Cortex of kidney (tissue), 1 donor: Measurements from ENCODE around the gene YJEFN3.

Experiments used
- DNase-seq: peaks from one replicate; lab custom pipeline; 2025; lab: John Stamatoyannopoulos, UW

The YJEFN3 gene

DNA sequence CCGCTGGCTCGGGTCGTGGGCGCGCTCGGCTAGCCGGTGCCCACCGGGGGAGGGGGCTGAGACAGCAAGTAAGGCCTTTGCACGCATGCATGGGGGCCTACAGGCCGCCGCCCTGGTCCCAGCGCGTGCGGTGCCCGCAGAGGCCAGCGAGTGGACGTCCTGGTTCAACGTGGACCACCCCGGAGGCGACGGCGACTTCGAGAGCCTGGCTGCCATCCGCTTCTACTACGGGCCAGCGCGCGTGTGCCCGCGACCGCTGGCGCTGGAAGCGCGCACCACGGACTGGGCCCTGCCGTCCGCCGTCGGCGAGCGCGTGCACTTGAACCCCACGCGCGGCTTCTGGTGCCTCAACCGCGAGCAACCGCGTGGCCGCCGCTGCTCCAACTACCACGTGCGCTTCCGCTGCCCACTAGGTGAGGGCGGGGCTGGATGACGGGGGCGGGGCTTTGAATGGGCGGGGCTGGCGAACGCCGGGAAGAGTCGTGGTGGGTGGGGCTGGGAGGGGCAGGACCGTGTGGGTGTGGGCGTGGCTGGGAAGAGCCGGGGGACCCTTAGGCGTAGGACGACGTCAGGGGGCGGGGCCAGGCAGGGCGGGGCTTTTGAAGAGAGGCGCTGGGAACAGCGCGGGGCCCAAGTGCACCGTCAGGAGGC is 11.5 kb downstream of the YJEFN3 start:
- no peak for DNase-seq

DNA sequence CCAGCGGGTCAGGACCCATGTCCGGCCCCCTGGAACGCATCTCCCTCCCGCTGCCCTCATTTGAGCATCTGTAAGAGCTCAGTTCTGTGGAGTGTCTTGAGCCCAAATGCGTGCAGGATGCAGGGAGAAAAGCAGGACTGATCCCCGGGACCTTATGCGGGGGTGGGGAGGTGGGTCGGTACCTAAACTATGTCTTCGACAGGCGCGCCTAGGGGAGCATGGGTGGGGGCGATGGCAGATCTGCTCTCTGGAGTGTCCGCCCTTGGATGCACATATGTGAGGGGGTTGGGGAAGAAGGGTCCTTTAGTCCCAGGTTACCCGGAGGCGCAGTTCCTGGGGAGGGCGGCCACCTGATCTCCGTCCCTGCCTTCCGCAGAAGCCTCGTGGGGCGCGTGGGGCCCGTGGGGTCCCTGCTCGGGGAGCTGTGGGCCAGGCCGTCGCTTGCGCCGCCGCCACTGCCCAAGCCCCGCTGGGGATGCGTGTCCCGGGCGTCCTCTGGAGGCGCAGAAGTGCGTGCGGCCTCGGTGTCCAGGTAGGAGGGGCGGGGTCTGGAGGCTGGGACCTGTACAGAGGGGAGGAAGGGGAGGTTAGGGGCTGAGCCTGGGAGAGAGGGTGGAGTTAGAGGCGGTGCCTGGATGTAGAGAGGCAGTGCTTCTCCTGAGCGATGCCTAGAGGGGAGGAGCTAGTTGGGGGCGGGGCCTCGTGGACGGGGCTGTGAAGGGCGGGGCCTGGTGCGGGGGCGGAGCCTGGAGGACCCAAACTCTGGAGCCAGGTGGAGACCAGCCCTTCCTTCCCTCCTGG is 12.2 kb downstream of the YJEFN3 start:
- no peak for DNase-seq

- no peak for DNase-seq
These were observed 12.9 kb downstream of the YJEFN3 start for GRCh38 chr19:19541616-19542015.

- no peak for DNase-seq
These were observed 13.8 kb downstream of the YJEFN3 start for GRCh38 chr19:19542507-19542906.

DNA sequence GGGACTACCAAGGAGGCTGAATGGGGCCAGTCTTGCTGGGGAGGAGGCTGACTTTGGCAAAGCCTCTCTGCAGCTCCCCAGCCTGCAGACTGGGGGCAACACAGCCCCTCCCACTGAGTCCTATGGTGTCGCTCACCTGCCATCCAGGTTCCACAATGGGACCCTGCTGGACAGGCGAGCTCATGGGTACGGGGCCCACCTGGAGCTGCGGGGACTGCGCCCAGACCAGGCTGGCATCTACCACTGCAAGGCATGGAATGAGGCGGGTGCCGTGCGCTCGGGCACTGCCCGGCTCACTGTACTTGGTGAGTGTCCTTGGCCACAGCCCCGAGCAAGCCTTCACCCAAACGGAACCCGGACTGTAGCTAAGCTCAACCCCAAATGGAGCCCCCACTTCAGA is 14.4 kb downstream of the YJEFN3 start:
- DNase-seq, result no peak

- no peak for DNase-seq
These were observed 14.9 kb downstream of the YJEFN3 start for GRCh38 chr19:19543640-19544039.

- no peak for DNase-seq
These were observed 15.7 kb downstream of the YJEFN3 start for GRCh38 chr19:19544257-19544953.

DNA sequence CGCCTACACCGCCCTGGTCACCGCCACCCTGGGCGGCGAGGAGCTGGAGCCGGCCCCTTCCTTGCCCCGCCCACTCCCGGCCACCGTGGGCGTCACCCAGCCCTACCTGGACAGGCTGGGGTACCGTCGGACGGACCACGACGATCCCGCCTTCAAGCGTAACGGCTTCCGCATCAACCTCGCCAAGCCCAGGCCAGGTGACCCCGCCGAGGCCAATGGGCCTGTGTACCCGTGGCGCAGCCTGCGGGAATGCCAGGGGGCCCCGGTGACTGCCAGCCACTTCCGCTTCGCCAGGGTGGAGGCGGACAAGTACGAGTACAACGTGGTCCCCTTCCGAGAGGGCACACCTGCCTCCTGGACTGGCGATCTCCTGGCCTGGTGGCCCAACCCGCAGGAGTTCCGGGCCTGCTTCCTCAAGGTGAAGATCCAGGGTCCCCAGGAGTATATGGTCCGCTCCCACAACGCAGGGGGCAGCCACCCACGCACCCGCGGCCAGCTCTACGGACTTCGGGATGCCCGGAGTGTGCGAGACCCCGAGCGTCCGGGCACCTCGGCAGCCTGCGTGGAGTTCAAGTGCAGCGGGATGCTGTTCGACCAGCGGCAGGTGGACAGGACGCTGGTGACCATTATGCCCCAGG is 16.4 kb downstream of the YJEFN3 start:
- DNase-seq, result no peak

GRCh38 chr19:19545707-19546106 is 17.0 kb downstream of the YJEFN3 start:
- no peak for DNase-seq

DNA sequence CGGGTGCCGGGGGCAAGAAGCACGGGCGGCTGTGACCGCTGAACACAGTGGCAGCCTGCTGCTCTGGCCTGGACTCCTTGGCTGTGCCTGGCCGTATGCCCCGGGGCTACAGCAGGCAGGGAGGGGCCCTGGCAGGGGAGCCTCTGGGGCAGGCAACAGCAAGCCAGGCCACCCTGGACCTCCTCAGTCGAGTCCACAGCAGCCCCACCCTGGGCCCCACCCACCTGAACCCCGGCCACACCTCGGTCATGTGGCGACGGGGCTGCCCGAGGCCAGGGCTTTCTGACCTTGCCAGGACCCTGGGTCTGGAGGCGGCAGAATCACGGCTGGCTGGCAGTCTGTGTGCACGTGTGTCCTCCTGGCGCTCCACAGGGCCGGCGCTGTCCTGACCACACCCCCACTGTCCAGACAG is 18.0 kb downstream of the YJEFN3 start:
- no peak for DNase-seq

DNA sequence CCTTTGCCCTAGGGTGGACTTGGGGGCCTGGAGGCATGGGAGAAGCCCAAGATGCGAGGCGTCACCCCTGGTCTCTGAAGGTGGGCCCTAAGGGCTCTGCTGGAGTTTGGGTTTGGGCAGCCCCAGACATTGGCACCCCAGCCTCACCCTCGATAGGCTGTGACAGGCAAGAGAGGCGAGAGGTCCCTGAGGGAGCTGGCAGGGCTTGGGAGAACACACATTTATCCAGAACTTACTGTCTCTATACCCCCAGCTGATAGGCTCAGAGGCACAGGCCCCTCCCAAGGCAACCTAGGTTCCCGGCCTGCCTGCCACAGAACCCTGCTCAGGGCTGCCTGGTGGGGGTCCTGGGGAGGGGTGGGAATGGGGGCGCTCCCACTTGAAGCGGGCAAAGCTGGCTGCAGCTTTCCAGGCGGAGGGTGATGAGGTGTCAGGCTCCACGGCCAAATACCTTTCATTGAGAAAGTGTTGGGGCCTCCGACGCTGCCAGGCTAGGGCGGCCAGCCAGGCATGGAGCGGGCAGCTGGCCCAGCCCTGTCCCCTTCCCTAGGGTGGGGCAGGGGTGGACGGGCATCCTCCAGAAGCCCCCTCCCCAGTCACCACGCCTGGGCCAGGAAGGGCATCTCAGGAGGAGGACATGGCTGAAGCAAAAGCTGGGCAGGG is 19.1 kb downstream of the YJEFN3 start:
- no peak for DNase-seq

DNA sequence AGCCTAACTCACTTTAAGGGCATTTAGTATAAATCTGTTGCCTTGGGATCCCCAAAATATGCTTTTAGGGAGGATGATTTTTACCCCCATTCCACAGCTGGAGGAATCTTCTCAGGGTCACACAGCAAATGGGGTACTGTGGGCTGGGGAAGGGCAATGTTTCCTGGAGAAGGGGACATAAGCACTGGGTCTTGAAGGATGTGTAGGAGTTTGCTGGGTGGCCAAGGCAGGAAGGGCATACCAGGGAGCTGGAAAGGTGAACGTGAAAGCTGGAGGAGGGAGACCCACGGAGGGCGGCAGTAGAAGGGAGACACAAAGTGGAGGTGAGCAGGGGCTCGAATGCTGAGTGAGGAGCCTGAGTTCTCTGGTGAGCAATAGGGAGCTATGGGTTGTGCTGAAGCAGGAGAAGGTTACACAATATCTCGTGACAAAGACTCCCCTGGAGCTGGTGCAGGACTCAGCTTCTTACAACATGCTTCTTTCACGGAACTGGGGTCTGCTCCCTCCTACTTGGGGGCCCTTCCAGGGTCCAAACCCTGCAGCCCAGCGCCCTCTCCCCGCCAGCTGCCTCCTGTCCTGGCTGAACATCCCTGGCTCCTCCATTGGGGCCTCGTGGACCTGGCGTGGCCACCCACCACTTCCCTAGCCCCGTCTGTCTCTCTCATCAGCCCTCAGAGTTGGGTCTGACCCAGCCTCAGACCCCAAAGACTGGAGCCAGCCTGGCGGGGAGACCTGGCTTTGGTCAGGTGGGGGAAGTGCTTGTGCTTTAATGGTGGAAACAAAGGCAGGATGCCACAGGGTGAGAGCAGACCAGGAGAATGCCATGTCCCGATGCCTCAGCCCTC is 20.4 kb downstream of the YJEFN3 start:
- no peak for DNase-seq

DNA sequence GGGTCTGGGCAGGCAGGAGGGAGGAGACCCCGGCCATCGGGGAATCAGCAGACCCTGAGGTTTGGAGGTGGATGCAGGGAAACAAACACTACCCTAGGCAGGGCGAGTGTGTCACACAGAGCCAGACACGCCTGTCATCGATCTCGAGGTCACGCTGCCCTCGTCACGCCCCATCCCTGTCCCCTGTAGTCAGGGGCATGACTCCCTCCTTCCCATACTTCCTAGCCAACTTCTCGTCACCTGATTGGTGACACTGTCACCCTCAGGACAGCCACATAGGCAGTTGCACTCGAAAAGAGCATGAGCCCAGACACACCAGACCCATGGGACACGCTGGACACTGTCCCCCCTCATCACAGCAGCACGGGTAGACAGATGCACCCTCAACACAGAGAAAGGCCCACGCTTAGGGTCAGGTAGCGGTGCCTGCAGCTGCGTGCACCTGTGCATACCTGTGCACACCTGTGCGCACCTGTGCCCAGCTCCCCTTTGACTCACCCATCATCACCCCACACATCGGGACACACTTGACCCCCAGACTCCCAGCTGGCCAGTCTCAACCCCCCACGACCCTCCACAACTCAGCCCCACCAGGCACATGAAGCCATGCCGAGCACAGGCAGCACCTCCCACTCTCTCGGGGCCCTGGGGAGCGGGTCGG is 21.2 kb downstream of the YJEFN3 start:
- DNase-seq, result no peak

DNA sequence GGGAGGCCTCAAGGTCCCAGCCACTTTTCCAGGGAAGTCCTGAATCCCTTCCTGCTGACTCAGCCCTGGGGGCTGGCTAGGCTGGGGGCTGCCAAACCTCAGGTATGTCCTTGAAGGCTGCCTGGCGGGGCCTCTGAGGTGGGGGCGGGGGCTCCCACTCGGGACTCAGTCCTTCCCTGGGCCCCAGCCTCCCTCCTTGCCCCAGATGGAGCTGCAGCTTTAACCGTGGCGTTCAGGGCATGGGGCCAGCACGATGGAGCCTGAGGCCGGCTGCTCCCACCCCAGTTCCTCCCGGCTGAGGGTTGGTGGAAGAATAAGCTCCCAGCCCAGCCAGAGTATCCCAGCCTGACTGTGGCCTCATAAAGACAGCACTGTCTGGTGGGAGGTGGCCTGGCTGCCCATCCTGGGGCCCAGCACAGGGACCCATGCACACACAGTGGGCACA is 21.8 kb downstream of the YJEFN3 start:
- no peak for DNase-seq

DNA sequence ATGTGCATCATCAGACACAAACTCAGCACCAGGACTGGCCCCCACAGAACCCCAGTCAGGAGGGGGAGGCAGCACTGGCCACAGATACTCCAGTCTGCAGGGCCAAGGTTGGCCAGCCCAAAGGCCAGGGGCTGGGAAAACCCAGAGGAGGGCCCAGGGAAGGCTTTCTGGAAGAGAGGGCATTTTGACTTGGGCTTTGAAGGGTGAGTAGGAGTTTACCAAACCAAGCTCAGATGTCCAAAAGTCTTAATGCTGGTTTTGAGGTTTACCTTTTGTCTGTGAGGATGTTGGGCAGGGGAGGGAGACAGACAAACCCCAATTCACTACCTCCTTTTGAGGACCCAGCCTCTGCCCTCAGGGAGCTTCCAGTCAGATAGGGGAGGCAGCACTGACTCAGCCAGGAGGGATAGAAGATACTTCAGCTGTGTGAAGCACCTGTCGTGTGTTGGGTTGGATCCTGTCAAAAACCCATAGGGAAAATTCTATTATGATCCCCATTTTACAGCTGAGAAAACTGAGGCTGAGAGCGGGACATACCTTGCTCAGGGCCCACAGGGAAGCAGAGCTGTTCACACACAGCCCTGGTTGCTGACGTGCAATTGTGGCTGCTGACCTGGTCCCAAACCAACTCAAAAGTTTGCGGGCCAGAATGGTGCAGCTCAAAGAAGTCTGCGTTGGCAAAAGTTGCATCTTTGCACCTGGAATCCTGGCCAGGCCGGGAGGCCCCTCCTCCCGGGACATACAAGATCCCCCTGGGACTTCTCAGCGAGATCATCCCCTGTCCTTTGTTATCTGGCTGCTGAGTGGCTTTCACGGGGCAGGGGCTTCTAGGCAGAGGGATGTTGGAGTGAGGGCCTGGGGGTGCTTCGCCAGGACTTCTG is 22.5 kb downstream of the YJEFN3 start:
- DNase-seq, result no peak

DNA sequence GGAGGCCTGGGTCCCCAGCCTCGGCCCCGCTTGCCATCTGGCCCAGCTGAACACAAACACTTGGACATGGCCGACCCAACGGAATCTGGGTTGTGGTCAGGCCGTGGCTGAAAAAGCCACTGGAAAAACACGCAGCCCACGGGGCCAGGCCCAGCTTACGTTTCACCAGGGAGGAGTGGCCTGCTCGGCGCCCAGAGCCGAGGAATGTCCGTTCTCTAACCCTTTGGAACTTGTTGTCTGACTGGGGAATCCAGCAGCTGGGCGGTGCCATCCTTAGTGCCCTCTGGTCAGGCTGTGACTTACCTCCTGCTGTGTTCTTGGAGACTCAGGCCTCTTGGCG is 23.1 kb downstream of the YJEFN3 start:
- DNase-seq, result no peak

GRCh38 chr19:19552798-19553197 is 24.1 kb downstream of the YJEFN3 start:
- DNase-seq, result no peak

- DNase-seq, result no peak
These were observed 25.0 kb downstream of the YJEFN3 start for GRCh38 chr19:19553670-19554069.
